ENCODE measurements around the gene USP4. TPM values are rescaled to one million over a fixed set of nuclear protein-coding genes. Genes with fewer than 3 reads are reported as not detected.
"Not testable (repeated sequence)": the region's sequence is repeated elsewhere in the genome, so short reads cannot be mapped to it uniquely, and the experiment has no call there.

The USP4 gene
- total and polyA plus RNA-seq, 2 of the 13 experiments (the other 11 are each of a cell fraction or from before 2014, with no cell fraction given), result 9.2 to 20.8 TPM

GRCh38 chr3:49244581-49245205 lies 95.2 kb downstream of the USP4 start (continued):
- TF ChIP-seq TEAD2 (CRISPR knock-in tag; IDR thresholded peaks at IDR 0.05), result no peak

GRCh38 chr3:49240091-49240490 lies 99.8 kb downstream of the USP4 start:
- intact Hi-C loops (cut with micrococcal nuclease; ENCODE audit: unreplicated experiment); H3K79me2 ChIP-seq (ENCODE audit: insufficient read depth, low read length); FAIRE-seq; H3K9ac ChIP-seq (ENCODE audit: insufficient read depth, low read depth, low read length); BruUV-seq (replicated peaks); H3K27ac ChIP-seq (ENCODE audit: extremely low read length, insufficient read depth, low read length); H3K9me3 ChIP-seq (ENCODE audit: low read length); DNase-seq (ENCODE audit: low spot score); ATAC-seq; H2AFZ ChIP-seq (ENCODE audit: low read length); H3K36me3 ChIP-seq (replicated peaks in 1 of 2; ENCODE audit: control insufficient read depth in 1 of 2, insufficient read depth in 2 of 2, low read length in 2 of 2); POLR2A ChIA-PET; H3K4me2 ChIP-seq (ENCODE audit: low read depth, low read length); H3K4me3 ChIP-seq (replicated peaks in 1 of 3; ENCODE audit: insufficient read depth in 1 of 3, low read depth in 2 of 3, low read length in 3 of 3); CTCF ChIA-PET (ENCODE audit: low intra/inter-chr PET ratio, low total read pairs); H3K27me3 ChIP-seq (ENCODE audit: control insufficient read depth in 1 of 2, insufficient read depth in 2 of 2, low read length in 2 of 2); H4K20me1 ChIP-seq (ENCODE audit: insufficient read depth, low read length); in situ Hi-C loops (cut with HindIII; ENCODE audit: extremely low pct_ligation_motif_present, low pct_unique_long_range_greater_than_20kb): not testable (repeated sequence)
- H3K4me1 ChIP-seq (ENCODE audit: insufficient read depth, low read length), result peaks cover 21% of the 10 kb centered on the region
- 84% methylated on average over 11 of the region's 11 CpGs for WGBS (ENCODE audit: low lambda C conversion rate)

GRCh38 chr3:49238274-49239127 lies 101.4 kb downstream of the USP4 start:
- ATAC-seq (peak; percentile 85), DNase-seq (ENCODE audit: low spot score) (peak; percentile 88), FAIRE-seq (peak; percentile 70)
- H3K4me2 ChIP-seq (ENCODE audit: low read depth, low read length), result peak overlapping the region; percentile 18; the same call in 1 of the 2 replicates
- H3K4me1 ChIP-seq (ENCODE audit: insufficient read depth, low read length), result peaks cover 14% of the 10 kb centered on the region
- no TSS peak for BruUV-seq (replicated peaks)
- ChIA-PET POLR2A (interaction anchor here (0.6 to 1.6 kb wide), 10 partner anchors 10 to 231 kb away, joined by 3 to 9 read pairs (median 4); partner anchors contain the start of genes KLHDC8B, NICN1, USP4 and WDR6), CTCF (ENCODE audit: low intra/inter-chr PET ratio, low total read pairs) (no interaction called here)
- in situ Hi-C loops (cut with HindIII; ENCODE audit: extremely low pct_ligation_motif_present, low pct_unique_long_range_greater_than_20kb), result no loop called here
- no peaks in the 10 kb centered on the region for H3K27me3 ChIP-seq (ENCODE audit: control insufficient read depth in 1 of 2, insufficient read depth in 2 of 2, low read length in 2 of 2)
- H3K79me2 ChIP-seq (ENCODE audit: insufficient read depth, low read length), result no peaks in the 10 kb centered on the region
- H2AFZ ChIP-seq (ENCODE audit: low read length), result no peak overlapping the region
- intact Hi-C loops (cut with micrococcal nuclease; ENCODE audit: unreplicated experiment), result no loop called here
- peaks cover 20% of the 10 kb centered on the region for H3K9me3 ChIP-seq (ENCODE audit: low read length)
- peak overlapping the region; percentile 41 for H3K27ac ChIP-seq (ENCODE audit: extremely low read length, insufficient read depth, low read length)
- H3K4me3 ChIP-seq (replicated peaks in 1 of 3; ENCODE audit: insufficient read depth in 1 of 3, low read depth in 2 of 3, low read length in 3 of 3), result no peak overlapping the region; a peak in 1 of 6 replicates
- no peaks in the 10 kb centered on the region for H3K36me3 ChIP-seq (replicated peaks in 1 of 2; ENCODE audit: control insufficient read depth in 1 of 2, insufficient read depth in 2 of 2, low read length in 2 of 2)
- WGBS (ENCODE audit: low lambda C conversion rate), result 42% methylated on average over 9 of the region's 9 CpGs
- H4K20me1 ChIP-seq (ENCODE audit: insufficient read depth, low read length), result no peaks in the 10 kb centered on the region
- H3K9ac ChIP-seq (ENCODE audit: insufficient read depth, low read depth, low read length), result no peak overlapping the region
- TF ChIP-seq E2F2 (CRISPR knock-in tag; IDR thresholded peaks at IDR 0.05; ENCODE audit: borderline replicate concordance) (no peak), CEBPB (IDR thresholded peaks at IDR 0.05; ENCODE audit: borderline replicate concordance, low read depth, low read length) (peak; percentile 50; the same call in 1 of the 2 replicates), BHLHE40 (IDR thresholded peaks at IDR 0.05; ENCODE audit: low read length) (peak; percentile 48; the same call in 1 of the 2 replicates), HOXA5 (CRISPR knock-in tag; IDR thresholded peaks at IDR 0.05) (peak; percentile 100), ZBTB39 (CRISPR knock-in tag; IDR thresholded peaks at IDR 0.05) (no peak), MLX (CRISPR knock-in tag; IDR thresholded peaks at IDR 0.05) (0 out of 2 replicates have a peak, but pooled peaks have one; percentile 28), ZNF234 (CRISPR knock-in tag; conservative IDR thresholded peaks at IDR 0.05) (no peak)

Data from HepG2 (cell line).